ENCODE results near the gene DENND1B.

DENND1B gene

DNA sequence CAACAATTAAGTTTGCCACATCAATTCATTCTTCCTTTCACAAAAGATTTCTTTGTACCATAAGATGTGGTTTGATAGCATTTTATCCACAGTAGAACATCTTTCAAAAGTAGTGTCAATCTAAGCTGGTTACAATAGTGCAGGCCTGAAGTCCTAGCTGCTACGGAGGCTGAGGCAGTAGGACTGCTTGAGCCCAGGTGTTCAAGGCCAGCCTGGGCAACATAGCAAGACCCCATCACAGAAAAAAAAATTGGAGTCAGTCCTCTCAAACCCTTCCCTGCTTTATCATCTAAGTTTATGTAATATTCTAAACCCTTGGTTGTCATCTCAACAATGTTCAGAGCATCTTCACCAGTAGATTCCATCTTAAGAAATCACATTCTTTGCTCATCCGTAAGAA is 31.7 kb downstream of the DENND1B start:
- Histone ChIP-seq H3K4me1 (ENCODE audit: low read length) (no peaks in the 10 kb centered on the region), H4K20me1 (ENCODE audit: insufficient read depth, low read length) (peaks cover 8% of the 10 kb centered on the region), H3K4me2 (ENCODE audit: low read depth, low read length) (no peak overlapping the region), H3K27me3 (replicated peaks; ENCODE audit: insufficient read depth, low read length) (no peaks in the 10 kb centered on the region), H3K9me3 (replicated peaks; ENCODE audit: insufficient read depth, low read length) (no peaks in the 10 kb centered on the region), H3K36me3 (replicated peaks; ENCODE audit: insufficient read depth, low read length) (no peaks in the 10 kb centered on the region), H3K27ac (ENCODE audit: low read length) (no peak overlapping the region), H3K9ac (ENCODE audit: low read length) (no peak overlapping the region), H3K4me3 (ENCODE audit: low read length) (no peak overlapping the region), H3K79me2 (ENCODE audit: low read length) (peaks cover 98% of the 10 kb centered on the region), H3F3A (ENCODE audit: insufficient read depth, low read length) (no peaks in the 10 kb centered on the region), H2AFZ (ENCODE audit: low read length) (no peak overlapping the region), H3K9me2 (replicated peaks; ENCODE audit: insufficient read depth, low read length) (no peaks in the 10 kb centered on the region)
- TF ChIP-seq EZH2phosphoT487 (IDR thresholded peaks at IDR 0.05; ENCODE audit: low read length) = no peak
- TF ChIP-seq, protein P1, sequence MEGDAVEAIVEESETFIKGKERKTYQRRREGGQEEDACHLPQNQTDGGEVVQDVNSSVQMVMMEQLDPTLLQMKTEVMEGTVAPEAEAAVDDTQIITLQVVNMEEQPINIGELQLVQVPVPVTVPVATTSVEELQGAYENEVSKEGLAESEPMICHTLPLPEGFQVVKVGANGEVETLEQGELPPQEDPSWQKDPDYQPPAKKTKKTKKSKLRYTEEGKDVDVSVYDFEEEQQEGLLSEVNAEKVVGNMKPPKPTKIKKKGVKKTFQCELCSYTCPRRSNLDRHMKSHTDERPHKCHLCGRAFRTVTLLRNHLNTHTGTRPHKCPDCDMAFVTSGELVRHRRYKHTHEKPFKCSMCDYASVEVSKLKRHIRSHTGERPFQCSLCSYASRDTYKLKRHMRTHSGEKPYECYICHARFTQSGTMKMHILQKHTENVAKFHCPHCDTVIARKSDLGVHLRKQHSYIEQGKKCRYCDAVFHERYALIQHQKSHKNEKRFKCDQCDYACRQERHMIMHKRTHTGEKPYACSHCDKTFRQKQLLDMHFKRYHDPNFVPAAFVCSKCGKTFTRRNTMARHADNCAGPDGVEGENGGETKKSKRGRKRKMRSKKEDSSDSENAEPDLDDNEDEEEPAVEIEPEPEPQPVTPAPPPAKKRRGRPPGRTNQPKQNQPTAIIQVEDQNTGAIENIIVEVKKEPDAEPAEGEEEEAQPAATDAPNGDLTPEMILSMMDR (IDR thresholded peaks at IDR 0.05; ENCODE audit: low read length) = no peak
- no peak for DNase-seq

DNA sequence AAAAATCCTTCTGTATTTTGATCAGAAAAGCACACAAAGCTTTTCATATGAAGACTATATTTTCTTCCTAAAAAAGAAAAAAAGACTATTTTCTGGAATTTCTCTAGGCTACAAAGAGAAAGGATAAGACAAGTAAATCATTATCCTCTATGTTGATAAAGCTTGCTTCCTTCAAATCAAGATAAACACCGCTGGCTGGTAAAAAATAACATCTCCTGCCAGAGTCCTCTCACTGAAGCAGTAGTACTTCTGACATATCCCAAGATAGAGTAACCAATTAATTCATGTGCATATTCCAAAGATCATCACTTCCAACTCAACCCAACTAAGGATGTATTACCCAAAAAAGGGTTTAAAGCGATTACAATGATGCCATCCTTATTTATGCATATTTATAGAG is 34.3 kb downstream of the DENND1B start:
- DNase-seq = no peak
- Histone ChIP-seq H4K20me1 (ENCODE audit: insufficient read depth, low read length) (peaks cover 11% of the 10 kb centered on the region), H3K9me3 (replicated peaks; ENCODE audit: insufficient read depth, low read length) (no peaks in the 10 kb centered on the region), H3K79me2 (ENCODE audit: low read length) (peaks cover 99% of the 10 kb centered on the region), H3K36me3 (replicated peaks; ENCODE audit: insufficient read depth, low read length) (no peaks in the 10 kb centered on the region), H3K9ac (ENCODE audit: low read length) (no peak overlapping the region), H3K27me3 (replicated peaks; ENCODE audit: insufficient read depth, low read length) (no peaks in the 10 kb centered on the region), H2AFZ (ENCODE audit: low read length) (no peak overlapping the region), H3K4me1 (ENCODE audit: low read length) (no peaks in the 10 kb centered on the region), H3K9me2 (replicated peaks; ENCODE audit: insufficient read depth, low read length) (no peaks in the 10 kb centered on the region), H3K4me3 (ENCODE audit: low read length) (no peak overlapping the region), H3K27ac (ENCODE audit: low read length) (no peak overlapping the region), H3K4me2 (ENCODE audit: low read depth, low read length) (no peak overlapping the region), H3F3A (ENCODE audit: insufficient read depth, low read length) (no peaks in the 10 kb centered on the region)
- TF ChIP-seq EZH2 (optimal IDR thresholded peaks at IDR 0.05; ENCODE audit: low read depth, low read length) = no peak
- TF ChIP-seq, protein P1 (IDR thresholded peaks at IDR 0.05; ENCODE audit: low read length) = no peak
- TF ChIP-seq EZH2phosphoT487 (IDR thresholded peaks at IDR 0.05; ENCODE audit: low read length) = no peak

DNA sequence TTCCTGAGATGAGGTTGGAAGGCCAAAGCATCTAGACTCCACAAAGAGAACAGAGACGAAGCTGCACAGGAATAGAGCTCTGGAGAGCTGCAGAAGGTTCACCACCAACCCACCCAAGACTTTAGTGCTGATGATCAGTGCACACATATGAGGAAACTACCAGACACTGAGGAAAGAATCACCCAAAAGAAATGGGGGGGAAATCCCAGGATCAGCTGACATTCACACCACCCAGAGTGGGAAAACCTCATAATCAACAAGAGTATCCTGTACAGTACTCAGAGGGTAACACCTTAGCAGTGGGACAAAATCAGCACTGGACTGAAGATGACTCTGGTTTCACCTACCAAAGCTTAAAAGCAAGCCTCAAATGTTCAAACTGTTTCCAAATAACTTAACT is 36.4 kb downstream of the DENND1B start:
- Histone ChIP-seq H3K4me3 (ENCODE audit: low read length) (no peak overlapping the region), H3K9me3 (replicated peaks; ENCODE audit: insufficient read depth, low read length) (no peaks in the 10 kb centered on the region), H3K9ac (ENCODE audit: low read length) (no peak overlapping the region), H3K27ac (ENCODE audit: low read length) (no peak overlapping the region), H3K36me3 (replicated peaks; ENCODE audit: insufficient read depth, low read length) (no peaks in the 10 kb centered on the region; the same call in 1 of the 2 replicates), H3K79me2 (ENCODE audit: low read length) (peaks cover 100% of the 10 kb centered on the region), H3K27me3 (replicated peaks; ENCODE audit: insufficient read depth, low read length) (no peaks in the 10 kb centered on the region), H3F3A (ENCODE audit: insufficient read depth, low read length) (no peaks in the 10 kb centered on the region), H3K4me1 (ENCODE audit: low read length) (no peaks in the 10 kb centered on the region), H3K9me2 (replicated peaks; ENCODE audit: insufficient read depth, low read length) (no peaks in the 10 kb centered on the region), H4K20me1 (ENCODE audit: insufficient read depth, low read length) (peaks cover 10% of the 10 kb centered on the region; the same call in 1 of the 2 replicates), H3K4me2 (ENCODE audit: low read depth, low read length) (no peak overlapping the region), H2AFZ (ENCODE audit: low read length) (no peak overlapping the region)
- no peak for DNase-seq
- TF ChIP-seq EZH2 (optimal IDR thresholded peaks at IDR 0.05; ENCODE audit: low read depth, low read length) (no peak), EZH2phosphoT487 (IDR thresholded peaks at IDR 0.05; ENCODE audit: low read length) (no peak)
- TF ChIP-seq, protein P1 (IDR thresholded peaks at IDR 0.05; ENCODE audit: low read length) = no peak

All from MM.1S (cell line).